Fibroblast of lung (primary cell): ENCODE measurements around the gene SCAPER.
"Not testable (repeated sequence)": the region's sequence is repeated elsewhere in the genome, so short reads cannot be mapped to it uniquely, and the experiment has no call there.

Source experiments
- EZH2 ChIP-seq: IDR thresholded peaks from 2 replicates; pipeline ENCODE4 v1.5.1; 2012; ENCODE audit warnings: low read length, control low read depth, mild to moderate bottlenecking; ENCODE audit errors: missing control alignments
- TF ChIP-seq, protein P1 (sequence below), 2 donors: IDR thresholded peaks in 1 of 2; conservative IDR thresholded peaks in 1 of 2; 1 replicate in 1 of 2; 2 replicates in 1 of 2; pipeline ENCODE4 v1.5.1; 2011 to 2012; ENCODE audit warnings: low read length in 2 of 2, control low read depth in 1 of 2, inconsistent platforms in 1 of 2, low read depth in 1 of 2, mild to moderate bottlenecking in 1 of 2

DNA sequence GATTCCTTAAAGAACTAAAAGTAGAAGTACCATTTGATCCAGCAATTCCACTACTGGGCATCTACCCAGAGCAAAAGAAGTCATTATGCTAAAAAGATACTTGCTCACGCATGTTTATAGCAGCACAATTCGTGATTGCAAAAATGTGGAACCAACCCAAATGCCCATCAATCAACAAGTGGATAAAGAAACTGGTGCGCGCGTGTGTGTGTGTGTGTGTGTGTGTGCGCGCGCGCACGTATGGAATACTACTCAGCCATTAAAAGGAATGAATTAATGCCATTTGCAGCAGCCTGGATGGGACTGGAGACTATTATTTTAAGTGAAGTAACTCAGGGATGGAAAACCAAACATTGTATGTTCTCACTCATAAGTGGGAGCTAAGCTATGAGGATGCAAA is 394.5 kb downstream of the SCAPER start:
- TF ChIP-seq, protein P1, sequence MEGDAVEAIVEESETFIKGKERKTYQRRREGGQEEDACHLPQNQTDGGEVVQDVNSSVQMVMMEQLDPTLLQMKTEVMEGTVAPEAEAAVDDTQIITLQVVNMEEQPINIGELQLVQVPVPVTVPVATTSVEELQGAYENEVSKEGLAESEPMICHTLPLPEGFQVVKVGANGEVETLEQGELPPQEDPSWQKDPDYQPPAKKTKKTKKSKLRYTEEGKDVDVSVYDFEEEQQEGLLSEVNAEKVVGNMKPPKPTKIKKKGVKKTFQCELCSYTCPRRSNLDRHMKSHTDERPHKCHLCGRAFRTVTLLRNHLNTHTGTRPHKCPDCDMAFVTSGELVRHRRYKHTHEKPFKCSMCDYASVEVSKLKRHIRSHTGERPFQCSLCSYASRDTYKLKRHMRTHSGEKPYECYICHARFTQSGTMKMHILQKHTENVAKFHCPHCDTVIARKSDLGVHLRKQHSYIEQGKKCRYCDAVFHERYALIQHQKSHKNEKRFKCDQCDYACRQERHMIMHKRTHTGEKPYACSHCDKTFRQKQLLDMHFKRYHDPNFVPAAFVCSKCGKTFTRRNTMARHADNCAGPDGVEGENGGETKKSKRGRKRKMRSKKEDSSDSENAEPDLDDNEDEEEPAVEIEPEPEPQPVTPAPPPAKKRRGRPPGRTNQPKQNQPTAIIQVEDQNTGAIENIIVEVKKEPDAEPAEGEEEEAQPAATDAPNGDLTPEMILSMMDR (conservative IDR thresholded peaks at IDR 0.05 in 1 of 2, IDR thresholded peaks at IDR 0.05 in 1 of 2; ENCODE audit: low read depth in 1 of 2, low read length in 2 of 2): not testable (repeated sequence)
- not testable (repeated sequence) for TF ChIP-seq EZH2
